GM19351 (cell line): ENCODE measurements around the gene PCDH8.
A peak's percentile ranks its signal among the peaks of the same experiment; 100 is the strongest.

Source experiments
- ATAC-seq: cut with Tn5 transposase; IDR thresholded peaks from one replicate; pipeline ENCODE4 v1.9.1; 2021; ENCODE audit warnings: mild to moderate bottlenecking, moderate library complexity; ENCODE audit not compliant: unreplicated experiment

Gene PCDH8

DNA sequence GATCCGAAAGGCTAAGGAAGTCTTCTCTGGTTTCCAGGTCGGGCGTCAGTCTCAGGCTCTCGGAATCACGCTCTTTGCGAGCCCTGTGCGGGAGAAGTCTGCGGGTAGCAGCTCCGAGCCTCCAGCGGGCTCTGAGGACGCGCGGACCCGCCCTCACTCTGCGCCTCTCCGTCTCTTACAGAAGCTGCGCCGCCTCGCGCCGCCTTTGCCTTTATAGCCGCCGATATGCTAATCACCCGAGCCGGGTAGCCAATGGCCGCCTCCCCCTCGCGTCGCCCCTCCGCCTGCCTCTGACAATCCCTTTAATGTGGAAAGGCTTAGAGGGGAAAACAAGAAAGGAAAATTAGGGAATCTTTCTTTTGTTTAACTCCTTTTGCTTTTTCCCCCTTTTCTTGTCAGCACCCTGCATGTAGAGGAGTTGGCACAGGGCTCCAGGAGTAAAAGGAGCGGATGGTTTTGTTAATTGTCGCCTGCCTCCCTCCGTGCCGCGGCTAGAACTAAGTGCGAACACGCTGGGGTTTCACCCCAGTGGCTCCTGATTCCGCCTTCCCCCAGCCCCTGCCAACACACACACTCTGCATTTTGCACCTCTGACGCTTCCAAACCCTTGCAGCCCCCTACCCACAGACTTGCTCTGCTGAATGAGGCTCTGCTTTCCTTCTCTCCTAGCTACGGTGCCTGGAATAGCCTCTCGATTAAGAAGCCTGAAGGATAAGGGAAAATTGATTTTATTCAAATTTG, at the start of gene PCDH8:
Gene PCDH8 (minus strand): TSS at position 186 of the 741 bp plus-strand sequence. CDS start 204 bp downstream, outside the sequence.
- ATAC-seq, result no peak

DNA sequence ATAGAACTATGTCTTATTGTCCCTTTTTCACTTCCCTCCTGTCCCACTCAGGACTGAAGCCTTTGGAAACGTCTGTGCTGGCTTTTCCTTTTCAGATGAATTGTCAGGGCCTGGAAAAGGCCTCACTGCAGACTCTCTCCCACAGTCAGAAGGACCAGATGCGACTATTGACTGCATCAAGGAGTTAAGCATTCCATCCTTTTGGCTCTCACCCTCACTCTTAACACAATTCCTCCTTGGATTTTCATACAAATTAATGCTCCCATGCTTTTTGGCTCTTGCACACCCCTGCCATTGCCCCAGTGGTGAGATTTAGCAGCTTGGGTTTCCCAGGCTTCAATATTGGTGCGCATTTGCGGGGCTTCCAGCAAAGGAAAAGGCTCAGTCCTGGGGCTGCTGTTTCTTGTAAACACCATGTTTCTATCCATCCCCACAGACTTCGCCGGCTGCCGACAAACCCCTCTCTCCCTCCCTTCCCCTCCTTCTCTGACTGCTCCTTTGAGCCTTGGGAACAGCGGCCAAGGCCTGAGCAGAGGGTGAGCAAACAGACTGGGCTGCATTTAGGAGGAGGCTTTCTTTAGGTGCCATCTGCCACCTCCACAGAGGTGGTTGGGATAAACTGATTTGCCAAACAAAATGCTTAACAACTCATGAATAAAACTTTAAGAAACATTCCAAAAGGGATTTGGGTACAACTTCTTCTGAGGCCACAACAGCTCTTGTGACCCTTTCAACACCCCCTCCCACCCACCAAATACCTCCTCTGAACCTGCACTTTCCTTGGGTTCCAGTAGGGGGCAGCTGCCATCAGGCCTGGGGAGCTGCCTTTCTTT, 48.6 kb upstream of the PCDH8 start:
- peak; percentile 66 for ATAC-seq

- no peak for ATAC-seq
Measured at GRCh38 chr13:52894413-52894812, 46.0 kb upstream of the PCDH8 start.

DNA sequence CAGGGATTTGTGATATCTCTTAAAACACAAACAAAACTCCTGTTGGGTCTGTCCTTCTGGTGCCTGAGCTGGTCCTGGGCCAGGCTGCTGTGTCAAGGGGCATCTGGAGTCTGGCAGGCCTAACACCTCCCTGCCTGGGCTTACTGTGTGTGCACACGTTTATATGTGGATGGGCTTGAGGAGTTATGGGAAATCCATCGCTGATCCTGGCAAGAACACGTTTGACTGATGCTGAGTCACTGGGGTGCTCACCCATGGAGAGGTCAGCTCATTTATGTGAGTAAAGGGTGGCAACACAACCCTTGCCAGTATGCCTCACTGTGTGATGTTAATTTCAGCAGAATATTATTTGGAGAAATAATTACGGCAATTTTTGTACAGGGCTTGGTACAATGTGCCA, 44.5 kb upstream of the PCDH8 start:
- no peak for ATAC-seq

DNA sequence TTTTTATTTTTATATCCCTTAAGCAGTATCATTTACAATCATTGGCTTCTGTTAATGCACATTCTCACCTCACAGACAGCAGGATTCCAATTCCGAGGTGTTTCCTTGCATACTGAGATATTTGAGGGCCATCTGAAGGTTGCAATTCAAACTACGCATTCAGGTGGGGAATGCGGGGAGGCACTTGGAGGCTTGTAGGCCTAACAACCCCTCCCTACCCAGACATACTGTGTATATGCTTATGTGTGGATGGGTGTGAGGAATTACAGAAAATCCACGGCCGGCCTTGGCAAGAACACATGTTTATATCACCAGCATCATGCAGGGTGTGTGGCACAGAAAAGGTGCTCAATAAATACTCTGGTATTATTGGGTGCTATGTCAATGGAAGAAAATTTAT, 43.3 kb upstream of the PCDH8 start:
- no peak for ATAC-seq

GRCh38 chr13:52887165-52887564, 38.7 kb upstream of the PCDH8 start:
- no peak for ATAC-seq

DNA sequence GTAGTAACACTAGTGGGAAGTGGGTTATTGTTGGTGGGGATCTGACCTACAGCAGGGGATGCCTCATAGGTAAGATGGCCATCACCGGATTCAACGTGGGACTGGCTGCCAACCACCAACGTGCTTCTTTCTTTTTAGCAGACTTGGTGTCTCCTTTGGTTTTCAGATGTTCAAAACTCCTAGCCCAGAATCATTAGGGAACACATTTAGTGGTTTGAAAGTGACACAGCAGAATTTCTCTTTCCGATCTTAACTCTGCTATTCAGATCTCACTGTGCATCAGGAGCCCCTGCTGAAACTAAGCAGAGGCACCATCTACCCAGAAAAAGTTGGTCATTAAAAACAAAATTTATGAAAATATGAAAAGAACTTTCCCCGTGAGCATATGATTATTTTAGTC, 36.7 kb upstream of the PCDH8 start:
- ATAC-seq, result no peak

GRCh38 chr13:52884429-52885010, 36.1 kb upstream of the PCDH8 start:
- ATAC-seq, result no peak

DNA sequence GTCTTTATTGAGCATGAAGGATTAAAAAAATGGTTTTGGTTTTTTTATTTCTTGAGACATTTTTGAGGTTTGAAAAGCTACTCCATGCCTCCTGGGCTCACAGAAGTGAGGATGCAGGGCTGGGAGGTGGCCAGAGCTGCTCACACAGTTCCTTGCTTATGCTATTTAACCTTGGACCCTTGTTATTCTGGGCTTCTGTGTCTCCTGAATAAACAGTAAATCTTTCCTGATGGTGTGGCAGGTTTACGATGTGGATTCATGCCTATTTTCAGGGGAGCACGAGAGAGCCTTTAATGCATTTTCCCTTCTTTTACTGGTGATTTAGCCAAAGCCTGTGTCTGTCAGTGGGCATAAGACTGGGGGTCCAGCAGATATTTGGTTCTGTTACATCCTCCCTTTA, 34.3 kb upstream of the PCDH8 start:
- ATAC-seq, result no peak

- ATAC-seq, result no peak
Measured at GRCh38 chr13:52879950-52880741, 31.7 kb upstream of the PCDH8 start.

- ATAC-seq, result no peak
Measured at GRCh38 chr13:52878831-52879230, 30.4 kb upstream of the PCDH8 start.

DNA sequence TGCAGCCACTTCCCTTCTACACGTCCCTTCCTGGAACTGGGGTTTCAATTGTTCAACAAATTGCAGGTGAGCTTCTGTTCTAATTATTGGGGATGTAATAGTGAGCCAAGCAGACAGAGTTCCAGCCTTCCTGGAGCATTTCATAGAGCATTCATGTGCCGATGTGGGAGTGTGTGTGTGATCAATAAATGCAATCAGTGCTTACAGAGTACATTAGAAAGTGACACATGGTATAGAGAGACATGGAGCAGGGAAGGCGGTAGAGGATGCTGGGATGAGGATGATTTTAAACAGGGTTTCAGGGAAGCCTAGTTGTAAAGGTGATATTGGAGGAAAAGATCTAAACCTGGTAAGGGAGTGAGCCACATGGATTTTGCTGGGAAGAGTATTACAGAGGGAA, 21.7 kb upstream of the PCDH8 start:
- ATAC-seq, result no peak

DNA sequence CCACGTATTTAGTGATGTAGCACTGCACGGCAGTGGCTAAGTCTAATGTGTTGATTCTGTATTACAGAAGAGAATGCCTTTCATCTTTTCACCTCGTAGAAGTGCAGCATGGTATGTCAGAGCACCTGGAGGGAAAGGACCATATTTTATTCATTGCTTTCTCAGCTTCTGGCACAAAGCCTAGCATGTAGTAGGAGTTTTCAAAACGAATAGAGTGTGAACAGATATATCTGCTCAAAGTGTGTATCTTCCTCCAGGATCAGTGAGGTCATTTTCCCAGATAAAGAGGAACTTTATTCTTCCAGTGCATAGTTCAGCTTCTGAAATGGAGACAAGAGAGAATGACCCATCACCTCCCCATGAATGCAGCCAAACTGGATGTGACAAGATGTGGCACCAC, 21.2 kb upstream of the PCDH8 start:
- no peak for ATAC-seq

DNA sequence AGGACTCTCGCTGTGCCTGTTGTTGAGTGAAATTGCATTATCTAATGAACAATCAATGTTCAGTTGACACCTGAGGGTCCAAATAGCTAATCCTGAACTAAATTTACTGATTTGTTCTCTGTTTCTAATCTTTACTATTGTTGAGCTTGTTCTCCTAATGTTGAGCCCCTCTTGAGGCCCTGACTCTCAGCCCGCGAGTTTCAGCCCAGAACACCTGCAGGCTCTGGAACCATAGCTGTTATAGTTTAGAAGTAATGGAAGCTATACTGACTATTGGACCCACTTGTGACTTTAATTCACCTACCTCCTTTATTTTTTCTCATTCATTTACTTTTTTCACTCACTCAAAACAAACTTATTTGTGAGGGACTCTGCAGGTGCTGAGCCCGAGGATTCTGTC, 20.6 kb upstream of the PCDH8 start:
- no peak for ATAC-seq

DNA sequence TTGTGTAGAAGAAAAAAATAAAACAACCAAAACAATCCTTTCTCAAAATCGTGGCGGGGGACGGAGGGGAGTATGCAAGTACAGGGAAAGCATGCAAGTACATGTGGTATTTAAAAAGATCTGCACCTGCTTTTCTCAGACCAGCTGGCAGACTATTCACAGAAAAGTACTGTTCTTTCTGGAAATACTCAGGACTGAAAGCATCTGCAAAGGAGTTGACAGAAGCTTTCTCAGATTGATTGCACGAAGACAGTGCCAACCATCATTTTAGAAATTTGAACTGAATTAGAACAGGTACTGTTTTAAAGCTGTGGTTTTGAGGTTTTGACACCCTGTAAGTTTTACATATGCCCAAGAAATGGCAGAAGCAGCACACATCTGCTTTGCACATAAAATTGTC, 19.8 kb upstream of the PCDH8 start:
- ATAC-seq, result no peak

DNA sequence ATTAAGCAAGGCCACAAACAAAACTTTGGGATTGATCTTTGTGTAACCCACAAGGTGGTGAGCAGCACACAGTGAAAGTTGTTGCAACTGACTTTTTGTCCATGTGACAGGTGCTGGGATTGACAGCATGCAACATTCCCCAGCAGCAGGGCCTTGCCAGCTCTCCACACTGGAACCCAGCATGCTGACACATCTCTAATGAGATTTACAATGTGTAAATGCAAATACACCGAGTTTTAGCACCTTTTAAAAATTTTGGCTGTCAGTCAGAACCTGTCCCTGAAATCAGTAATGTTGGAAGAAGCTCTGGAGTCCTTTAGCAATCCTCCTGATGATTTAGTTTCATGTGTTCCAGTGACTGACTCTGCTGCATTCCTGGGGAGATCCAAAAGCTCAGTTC, 16.5 kb upstream of the PCDH8 start:
- no peak for ATAC-seq

DNA sequence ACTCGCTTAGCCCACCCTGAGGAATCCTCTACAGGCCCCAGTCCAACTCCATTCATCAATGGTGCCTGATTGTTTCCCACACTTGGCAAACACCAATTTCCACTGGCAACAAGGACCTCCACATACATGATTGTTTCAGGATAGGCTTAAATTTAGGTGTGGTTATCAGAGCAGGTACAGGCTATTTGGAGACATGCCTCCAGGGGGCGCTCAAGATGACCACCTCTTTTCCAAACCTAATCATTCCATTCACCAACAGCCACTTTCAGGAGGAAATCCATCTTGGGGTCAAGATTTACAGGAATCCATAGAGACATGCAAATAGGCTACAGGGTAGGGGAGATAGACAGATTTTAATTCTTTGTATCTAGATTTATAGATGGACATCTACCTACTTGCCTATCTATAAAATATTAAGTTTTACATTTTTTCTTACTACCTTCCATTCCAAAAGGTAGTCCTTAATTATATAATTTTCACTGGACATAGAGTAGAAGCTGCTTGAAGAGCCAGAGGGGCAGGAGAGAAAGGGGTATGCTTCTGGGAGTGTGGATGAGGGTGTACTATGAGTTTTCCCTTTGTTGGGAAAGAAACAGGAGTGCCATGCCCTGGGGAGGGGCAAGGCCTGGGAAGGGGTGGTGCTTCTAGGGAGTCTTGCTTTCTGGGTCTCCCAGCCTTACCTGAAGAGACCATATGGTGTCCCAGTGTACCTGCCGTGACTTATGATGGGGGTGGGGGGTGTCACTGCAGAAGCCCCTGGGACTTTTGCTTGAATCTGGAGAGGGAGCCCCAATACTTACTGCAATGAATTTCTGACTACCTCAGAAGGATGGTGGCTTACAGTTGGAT, 14.1 kb upstream of the PCDH8 start:
- ATAC-seq, result peak; percentile 53

DNA sequence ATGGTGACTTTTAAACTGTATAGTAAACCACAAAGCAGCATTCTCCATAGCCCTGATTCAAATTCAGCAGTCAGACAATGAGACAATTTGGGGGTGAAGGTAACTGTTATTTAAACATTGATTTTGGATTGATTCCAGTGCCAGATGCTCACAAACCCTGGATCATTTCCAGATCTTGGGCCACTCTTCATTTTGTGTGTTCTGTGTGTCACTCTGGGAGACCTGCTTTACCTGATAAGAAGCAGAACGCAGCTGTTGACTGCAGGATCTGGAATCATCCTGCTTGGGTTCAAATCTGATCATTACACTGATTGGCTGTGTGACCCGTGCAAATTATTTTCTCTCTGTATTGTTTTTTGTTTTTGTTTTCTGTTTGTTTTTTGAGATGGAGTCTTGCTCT, 4.0 kb upstream of the PCDH8 start:
- no peak for ATAC-seq

DNA sequence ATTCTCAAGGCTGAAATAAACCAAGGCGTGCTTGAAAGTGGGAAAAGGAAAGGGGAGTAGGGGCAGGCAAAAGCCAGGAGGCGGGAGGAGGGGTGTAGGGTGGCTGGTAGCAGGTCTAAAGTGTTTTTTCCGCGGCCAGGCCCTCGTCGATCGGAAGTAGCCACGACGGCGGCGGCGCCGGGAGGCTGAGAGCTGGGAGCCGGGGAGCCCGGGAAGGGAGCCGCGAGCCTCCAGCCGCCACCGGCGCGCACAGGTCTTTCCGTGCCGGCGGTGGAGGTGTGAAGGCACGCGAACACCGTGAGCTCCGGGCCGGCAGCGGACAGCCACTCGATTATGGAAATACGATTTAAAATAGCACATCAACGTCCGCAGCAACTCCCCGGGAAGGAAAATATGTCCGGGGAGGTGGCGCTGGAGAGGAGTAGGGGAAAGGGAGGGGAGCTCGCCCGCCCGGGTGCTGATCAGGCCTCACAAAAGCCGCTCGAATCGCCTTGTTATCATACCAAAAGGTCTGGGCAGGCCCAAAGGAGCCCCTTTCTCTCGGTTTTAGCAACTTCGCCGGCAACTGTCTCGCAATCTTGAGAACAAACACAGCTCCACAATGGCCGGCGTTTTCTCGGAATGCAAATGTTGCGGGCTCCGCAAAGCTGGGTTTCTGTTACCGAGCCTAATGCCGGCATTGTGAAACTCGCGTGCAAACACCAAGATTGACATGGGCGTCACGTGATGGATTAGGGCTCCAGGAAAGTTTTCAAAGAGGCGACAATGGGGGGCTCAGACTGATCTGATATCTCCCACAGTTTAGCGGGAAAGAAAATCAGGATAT, 2.9 kb upstream of the PCDH8 start:
- ATAC-seq, result peak; percentile 76
